ENCODE measurements around the gene ARHGEF3.
A peak's percentile ranks its signal among the peaks of the same experiment; 100 is the strongest.
"Not testable (repeated sequence)": the region's sequence is repeated elsewhere in the genome, so short reads cannot be mapped to it uniquely, and the experiment has no call there.

The ARHGEF3 gene

DNA sequence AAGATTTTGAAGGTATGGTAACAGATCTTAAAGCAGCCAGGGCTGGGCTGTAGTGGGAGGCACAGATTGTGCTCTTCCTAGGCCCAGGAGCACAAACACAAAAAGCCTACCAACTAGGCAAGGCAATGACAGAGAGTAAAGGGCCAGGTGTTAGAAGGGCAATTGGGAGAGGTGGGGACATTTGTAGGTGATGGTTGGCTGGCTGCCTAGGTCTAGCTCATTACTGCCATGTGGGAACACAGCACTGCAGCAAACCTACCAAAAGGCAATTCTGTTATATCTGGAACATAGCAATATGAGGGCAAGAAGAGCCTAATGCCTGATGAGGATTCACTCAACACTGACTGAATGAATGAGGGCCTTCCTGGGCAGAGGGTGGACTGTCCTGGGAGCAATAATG lies 30.4 kb downstream of the ARHGEF3 start:
- no peak for DNase-seq (ENCODE audit: low read depth)

DNA sequence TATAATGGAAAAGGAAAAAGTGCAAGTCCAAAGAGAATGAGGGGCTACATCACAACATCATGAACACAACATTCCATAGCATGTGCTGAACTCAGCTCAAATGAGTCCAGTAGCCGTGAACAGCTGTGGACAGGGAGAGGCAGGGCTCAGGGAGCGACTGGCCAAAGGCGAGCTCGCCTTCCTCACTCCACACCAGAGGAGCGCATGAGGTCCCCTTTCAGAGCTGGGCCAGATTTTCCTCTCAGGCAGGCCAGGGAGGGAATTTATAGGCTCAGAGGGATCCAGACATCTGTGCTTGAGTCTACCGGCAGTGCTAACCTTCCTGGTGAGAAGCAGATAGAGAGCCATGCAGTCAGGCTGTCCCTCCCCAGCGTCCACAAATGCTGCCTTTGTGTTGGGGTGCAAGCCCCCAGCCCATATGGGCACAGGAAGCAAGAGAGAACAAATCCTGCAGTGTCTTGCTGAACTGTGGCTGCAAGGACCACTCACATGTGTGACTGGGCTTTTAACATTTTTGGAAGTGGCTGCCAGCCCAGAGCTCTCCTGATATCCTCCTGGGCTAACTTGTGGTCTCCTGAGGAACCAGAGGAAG lies 32.5 kb downstream of the ARHGEF3 start:
- DNase-seq (ENCODE audit: low read depth): no peak

DNA sequence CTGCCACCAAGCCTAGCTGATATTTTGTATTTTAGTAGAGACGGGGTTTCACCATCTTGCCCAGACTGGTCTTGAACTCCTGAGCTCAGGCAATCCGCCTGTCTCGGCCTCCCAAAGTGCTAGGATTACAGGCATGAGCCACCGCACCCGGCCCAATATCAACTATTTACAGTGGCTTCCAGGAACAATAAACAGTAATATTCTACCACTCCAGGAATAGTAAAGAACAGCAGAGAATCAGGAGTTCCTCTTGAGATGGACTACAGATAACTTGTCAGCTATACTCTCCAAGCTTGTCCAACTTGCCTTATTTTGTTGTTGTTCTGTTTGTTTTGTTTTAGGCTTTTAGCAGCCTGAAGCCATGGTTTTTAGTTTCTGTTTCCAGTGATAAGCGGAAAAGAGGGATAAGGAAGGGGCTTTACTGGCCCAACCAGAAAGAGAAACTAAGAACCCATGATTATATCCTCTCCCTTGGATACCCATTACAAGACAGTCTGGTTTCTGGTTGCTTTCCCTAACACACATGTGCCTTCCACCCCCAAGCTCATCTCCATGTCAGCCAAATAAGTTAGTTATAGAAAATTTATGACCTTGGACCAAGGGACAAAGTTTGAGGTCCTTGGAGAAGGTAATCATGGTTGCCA lies 36.7 kb downstream of the ARHGEF3 start:
- no peak for DNase-seq (ENCODE audit: low read depth)

DNA sequence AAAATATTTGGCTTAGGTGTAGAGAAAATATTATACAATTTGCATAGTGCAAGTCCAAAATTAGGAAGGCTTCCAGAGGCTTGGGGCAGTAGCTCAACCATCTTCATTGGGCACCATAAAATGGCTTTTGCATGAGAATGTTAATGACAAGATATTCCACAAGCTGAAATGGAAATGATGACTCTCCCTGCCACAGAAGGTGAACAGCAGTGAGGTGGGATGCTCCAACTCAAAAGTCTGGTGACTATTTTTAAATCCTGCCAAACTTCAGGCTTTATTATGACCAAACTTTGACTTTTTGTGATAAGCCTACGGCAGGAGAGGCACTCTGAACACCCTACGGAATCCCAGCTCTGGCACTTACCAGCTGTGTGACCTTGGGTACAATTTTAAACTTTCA lies 37.6 kb downstream of the ARHGEF3 start:
- no peak for DNase-seq (ENCODE audit: low read depth)

DNA sequence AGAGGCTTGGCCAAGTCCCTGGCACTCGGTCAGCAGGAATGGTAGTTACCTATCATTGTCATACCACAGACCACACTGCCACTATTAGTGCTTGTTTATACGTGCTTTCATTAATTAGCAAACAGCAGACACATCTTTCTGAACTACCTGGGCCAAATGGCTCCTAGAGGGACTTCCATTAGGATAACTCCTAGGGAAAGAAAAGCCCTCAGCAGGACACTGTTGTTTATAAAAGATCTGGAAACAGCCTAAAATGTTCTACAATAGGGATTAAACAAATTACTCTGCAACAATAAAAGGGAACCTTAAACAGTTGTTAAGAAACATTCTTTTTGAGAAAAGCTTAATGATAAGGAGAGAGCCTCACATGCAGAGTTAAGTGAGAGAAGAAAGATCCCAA lies 38.5 kb downstream of the ARHGEF3 start:
- no peak for DNase-seq (ENCODE audit: low read depth)

DNA sequence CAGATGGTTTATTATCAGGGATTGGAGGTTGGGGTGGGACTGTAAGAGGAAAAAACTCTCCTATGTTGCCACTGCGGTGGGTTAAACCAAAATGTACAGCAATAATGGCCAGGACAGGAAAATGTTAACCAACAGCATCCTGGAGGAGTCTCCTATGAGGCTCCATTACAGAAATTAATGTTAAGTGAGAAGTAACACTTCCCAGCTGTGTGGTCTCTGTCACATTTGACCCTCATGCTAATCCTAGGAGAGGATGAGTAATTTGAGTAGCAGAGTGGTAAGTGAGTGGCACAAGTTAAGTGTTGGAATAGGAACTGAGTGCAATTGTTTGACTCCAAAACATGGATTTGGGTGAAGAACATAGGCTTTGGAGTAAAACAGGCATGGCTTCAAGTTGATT lies 39.0 kb downstream of the ARHGEF3 start:
- no peak for DNase-seq (ENCODE audit: low read depth)

DNA sequence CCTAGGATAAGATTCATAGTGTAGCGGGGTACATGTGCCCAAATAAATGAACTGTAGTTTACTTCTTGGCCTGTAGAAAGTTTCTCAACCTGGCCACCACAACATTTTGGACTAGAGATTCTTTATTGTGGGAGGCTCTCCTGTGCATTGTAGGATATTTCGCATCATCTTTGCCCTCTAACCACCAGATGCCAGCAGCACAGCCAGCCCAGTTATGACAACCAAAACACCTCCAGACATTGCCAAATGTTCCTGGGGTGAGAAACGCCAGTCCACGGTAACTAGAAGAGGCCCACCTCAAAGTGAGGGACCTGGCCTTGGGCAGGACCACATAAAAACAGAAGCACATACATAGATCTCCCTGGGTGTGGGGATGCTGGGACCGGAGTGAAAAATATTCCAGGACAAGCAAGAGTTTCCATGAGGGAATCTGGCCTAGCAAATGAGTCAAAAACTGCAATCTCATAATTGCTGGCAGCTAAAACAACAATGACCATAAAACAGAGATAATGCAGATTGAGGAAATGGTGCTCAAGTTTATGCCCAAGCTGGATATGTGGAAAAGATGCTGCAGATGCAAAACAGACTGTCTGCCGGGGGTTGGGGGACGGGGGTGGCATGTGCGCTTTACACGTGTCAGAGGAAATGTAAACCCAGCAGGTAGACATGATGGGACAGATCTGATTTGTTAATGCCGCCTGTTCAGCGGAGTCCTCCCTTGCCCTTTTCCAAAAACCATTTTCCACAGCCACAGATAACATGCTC lies 39.7 kb downstream of the ARHGEF3 start:
- no peak for DNase-seq (ENCODE audit: low read depth)

DNA sequence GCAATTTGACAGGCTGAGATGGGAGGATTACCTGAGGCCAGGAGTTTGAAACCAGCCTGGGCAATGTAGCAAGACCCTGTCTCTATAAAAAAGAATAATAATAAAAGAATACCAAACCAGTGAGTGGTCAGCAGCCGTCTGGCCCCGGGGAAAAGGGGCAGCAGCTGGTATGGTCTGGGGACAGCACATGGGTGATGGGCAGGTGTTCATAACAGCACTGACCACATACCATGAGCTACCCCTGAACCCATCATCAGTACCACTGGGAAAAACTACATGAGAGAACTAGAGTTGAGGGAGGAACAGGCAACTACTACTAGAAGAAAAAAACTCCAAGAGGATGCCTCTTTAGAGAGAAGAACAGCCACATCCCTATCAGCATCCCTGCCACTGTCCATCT lies 40.7 kb downstream of the ARHGEF3 start:
- DNase-seq (ENCODE audit: low read depth): no peak

DNA sequence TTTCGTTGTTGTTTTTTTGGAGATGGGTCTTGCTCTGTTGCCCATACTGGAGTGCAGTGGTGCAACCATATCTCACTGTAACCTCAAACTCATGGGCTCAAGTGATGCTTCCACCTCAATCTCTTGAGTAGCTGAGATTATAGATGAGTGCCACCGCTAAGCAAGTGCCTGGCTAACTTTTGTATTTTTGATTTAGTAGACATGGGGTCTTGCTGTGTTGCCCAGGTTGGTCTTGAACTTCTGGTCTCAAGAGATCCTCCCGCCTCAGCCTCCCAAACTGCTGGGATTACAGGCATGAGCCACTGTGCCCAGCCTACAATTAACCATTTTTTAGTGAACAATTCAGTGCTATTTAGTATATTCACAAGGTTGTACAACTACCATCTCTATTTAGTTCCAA lies 42.2 kb downstream of the ARHGEF3 start:
- DNase-seq (ENCODE audit: low read depth): no peak

DNA sequence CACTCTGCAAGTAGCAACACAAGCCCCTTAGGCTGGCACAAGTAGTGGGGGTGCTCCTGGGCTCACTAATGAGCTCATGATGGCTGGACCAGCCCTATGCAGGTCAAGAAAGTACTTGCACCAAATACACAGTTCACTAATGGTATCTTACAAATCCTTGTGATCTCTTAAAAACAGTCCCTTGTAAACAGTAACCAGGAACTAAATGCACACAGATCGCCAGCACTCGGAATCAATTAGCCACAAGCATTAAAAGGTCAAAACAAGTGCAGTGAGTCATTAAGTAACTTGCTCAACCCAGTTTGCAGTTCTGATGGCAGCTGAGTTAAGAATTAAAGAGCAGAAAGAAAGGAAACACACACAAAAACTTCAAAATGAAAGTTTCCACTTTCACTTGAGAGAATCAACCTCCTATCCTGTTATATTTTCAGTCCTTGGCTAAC lies 43.2 kb downstream of the ARHGEF3 start:
- DNase-seq (ENCODE audit: low read depth): no peak

DNA sequence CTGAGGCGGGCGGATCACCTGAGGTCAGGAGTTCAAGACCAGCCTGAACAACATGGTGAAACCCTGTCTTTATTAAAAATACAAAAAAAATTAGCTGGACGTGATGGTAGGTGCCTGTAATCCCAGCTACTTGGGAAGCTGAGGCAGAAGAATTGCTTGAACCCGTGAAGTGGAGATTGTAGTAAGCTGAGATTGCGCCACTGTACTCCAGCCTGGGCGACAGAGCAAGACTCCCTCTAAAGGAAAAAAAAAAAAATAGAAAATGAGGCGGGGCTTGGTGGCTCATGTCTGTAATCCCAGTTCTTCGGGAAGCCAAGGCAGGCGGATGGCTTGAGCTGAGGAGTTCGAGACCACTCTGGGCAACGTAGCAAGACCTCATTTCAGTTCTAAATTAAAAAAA lies 43.7 kb downstream of the ARHGEF3 start:
- DNase-seq (ENCODE audit: low read depth): not testable (repeated sequence)

DNA sequence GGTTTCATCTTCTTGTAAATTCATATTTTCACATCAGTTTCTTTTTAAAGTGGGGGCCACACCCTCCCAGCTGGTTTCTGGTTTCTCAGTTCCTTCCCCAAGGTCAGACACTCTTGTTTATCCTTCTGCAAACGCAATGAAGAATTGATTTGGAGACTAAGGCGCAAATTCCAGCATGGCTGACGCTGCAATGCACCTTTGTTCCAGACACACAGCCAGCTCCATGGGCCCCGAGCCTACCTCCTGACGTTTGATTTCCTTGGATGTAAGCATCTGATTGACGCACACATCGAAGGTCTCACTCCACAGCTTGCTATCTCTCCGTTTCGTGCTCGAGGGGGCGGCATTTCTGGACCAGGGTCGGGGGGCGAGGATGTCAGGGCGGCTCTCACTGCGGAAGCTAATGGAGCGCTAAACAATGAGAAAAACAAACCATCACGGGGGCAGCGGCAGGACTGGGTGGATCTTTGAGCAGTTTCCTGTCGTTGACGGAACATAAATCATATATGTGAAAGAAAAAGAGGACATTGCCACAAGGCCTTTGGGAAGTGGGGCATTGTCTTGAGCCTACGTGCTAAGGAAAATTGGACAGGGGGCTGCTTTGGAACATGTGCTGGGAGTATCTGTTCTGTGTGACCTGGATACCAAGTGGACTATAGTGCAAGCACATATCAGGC lies 46.9 kb downstream of the ARHGEF3 start:
- DNase-seq (ENCODE audit: low read depth): no peak

DNA sequence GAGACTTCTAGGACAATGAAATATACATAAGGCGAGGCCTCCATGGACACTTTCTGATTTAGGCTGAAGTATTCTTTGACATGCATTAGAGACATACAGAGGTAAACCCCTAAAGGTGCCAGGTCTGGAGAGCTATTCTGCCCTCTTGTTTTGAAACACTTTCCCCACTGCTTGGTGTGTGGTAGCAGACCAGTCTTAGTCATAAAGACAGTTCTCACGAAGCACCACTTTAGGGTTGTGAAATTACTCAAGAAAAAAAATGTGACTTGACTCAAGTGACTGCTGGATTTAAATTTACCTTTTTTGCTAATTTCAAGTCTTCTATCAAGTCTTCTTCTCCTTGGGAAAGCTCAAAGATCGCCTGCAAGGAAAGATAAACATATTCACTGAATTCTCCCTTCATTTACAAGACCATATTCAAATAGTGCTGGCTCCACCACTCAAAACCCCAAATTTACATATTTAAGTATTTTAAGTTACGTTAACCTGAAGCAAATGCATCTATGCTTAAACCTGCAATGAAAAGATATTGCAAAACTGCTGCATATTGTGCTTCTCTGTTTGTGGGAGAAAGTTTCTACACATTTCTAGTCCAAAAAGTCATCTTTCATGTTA lies 48.4 kb downstream of the ARHGEF3 start:
- no peak for DNase-seq (ENCODE audit: low read depth)

DNA sequence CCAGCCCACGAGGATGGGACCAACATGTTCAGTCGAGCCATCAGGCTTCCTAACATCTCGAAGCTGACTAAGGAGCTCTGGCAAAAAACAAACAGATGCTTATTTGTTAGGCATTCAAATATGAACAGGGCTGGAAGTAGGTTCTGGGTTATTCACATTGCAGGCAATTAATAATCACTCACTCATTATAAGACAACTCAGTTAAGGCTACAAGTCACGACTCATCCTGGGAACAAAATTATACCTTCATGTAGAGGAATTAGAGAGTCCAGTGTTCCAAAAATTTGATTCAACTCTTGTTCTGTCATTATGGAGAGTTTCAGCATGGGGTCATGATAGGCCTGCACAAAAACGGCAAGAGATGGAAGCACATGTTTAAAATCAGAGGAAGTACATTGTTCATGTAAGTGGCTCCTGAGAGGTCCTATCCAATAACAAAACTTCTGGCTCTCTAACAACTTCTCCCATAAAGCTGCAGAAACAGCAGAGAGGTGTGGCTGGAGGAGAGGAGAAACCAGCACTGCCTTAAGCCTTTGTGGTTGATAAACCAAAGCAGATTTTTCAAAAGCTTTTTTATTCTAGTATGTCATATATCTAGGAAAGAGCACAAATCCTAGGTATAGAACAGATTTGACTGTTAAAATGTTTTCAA lies 50.6 kb downstream of the ARHGEF3 start:
- DNase-seq (ENCODE audit: low read depth): no peak

DNA sequence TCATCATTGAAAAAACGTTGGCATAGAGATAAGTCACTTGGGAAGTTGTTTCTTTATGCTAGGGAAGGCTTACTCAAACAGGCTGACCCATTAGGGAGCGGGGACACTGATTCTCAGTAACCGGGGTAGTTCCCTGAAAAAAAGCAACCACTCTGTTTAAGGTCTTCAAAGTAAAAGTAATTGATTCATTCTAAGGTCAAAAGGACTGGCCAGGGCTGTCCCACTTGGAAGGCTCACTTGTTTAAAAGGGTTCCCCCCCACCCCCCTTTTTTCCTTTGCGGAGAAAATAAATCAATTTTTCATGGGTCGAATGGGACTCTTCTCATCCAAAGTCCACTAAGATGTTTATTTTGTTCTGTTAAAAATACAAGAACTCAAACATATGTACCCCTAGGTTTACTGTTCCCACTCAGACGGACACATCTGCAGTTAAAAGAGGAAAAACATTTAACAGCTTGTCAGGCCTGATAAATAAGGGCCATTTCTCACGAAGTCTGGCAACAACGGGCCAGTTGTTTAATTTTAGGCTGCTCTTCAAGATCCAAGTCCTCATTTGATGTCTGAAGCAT lies 53.0 kb downstream of the ARHGEF3 start:
- no peak for DNase-seq (ENCODE audit: low read depth)

DNA sequence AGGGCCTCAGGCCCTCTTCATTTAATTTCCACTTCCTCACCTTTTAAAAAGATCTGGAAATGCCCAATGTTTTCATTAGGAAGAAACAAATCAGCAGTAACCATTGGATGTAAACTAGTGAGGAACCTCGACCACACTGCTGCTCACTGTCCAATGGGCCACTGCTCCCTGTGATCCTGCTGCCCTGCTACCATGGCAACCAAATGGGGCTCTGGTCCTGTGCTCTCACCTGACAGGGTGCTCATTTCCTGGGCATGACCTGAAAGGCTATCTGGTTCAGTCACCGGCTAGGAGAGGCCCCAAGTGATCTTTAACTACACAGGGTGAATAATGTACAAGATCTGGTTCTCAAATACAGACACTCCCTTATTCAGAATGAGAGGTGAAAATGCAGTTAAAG lies 54.6 kb downstream of the ARHGEF3 start:
- no peak for DNase-seq (ENCODE audit: low read depth)

DNA sequence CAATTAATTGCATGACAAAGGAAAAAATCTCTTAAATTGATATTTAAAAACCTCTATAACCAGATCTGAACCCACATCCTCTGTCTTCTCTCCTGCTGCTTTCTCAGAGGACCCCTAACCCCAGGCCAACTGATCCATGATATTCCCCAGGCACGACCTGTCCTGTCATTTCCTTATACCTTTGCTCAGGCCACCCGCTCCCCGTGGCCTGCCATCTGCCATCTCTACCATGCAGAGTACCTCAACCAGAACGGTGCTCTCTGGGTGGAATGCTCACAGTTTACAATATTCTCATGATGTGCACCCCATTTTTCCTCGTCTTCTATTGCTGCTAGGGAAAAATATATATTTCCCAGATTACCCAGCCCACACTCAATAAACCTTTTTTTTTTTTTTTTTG lies 57.7 kb downstream of the ARHGEF3 start:
- no peak for DNase-seq (ENCODE audit: low read depth)

DNA sequence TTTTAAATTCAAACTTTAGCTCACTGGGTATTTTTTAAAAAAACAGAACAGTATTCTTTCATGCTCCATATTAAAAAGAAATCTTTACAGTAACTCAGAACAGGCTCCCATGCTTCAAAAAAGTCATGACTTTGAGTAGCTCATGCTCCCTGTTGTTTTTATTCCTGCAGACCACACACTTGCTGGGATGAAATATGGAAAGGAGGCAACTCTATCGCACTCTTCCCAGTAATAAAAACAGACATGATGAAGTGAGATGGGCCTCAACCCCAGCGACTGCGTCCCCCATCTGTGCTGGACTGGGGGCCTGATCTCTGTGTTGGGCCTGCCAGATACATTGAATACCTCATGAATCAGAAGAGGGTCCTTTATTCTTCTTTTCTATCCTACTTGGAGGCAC lies 58.9 kb downstream of the ARHGEF3 start:
- DNase-seq (ENCODE audit: low read depth): no peak

DNA sequence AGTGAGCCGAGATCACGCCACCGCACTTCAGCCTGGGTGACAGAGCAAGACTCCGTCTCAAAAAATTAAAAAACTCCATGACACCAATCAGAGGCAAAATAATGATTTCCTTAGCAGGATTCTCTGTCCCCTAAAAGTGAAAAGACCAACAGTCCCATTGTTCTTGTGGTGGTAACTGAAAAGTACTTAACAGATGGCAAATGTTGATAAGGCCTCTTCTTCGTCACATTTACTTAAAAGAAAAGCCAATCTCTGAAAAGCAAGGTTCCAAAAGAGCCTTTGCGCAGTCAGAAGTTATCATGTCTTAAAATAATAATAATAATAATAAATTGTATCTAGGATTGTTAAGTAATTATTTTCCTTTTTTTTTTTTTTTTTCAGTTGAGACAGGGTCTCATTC lies 62.7 kb downstream of the ARHGEF3 start:
- DNase-seq (ENCODE audit: low read depth): no peak

DNA sequence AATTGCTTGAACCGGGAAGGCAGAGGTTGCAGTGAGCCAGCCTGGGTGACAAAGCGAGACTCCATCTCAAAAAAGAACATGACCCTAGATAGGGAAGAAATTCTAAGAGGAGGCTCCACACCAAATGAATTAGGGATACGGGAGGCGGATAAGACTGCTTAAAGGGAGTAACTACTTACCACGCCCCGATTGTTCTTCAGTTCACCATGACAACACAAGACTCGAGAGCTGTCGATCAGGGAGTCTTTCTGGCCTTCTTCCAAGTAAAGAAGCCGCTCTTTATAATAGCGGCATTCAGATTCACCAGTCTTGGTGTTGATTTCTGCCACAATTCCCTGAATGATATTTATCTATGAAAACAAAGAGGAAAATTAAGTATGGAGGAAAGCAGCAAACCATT lies 64.7 kb downstream of the ARHGEF3 start:
- no peak for DNase-seq (ENCODE audit: low read depth)

DNA sequence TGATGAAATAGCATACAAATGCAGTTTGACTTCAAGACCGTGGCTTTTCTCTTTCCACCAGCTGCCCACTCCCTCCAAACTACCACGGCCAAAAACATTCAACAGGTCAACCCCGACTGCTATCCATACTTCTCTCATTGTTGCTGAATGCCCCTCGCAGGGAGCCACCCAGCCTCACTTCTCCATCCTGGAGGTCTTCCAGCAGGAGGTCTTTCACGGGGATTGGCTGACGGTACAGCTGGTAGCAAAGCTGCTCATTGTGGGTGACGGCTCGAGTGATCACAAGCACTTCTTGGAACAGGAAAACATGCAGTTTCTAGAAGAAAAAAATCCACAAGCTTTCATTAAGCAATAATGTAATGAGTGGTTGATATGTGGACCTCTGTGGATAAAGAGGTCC lies 69.6 kb downstream of the ARHGEF3 start:
- DNase-seq (ENCODE audit: low read depth): no peak

DNA sequence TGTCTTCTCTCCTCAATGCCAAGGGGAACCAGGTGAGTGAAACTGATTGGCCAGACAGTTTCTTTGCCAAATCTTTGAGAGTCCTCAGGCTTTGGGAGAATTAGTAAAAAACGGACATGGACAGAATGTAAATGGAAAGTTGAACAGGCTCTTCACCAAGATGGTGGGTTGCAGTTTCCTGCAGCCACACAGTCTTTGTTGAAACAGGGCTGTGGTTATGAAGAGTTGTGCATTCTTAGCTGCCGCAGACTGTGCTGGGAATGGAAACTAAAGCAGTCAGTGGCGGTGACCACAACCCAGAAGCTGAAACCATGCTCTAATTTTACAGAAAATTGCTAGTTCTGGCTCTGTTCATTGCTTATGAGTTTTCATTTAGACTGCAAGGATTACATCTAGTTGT lies 76.6 kb downstream of the ARHGEF3 start:
- DNase-seq (ENCODE audit: low read depth): peak; percentile 16

All from stimulated activated CD8-positive, alpha-beta memory T cell treated with anti-CD3 and anti-CD28 coated beads, Interleukin-15, amount 100 ng/mL, for 24 hours (primary cell).